Astrocyte of the spinal cord (primary cell): Measurements from ENCODE around the gene TBC1D22A.

Source experiments
- DNase-seq: peaks from one replicate; pipeline ENCODE4 v3.0.0; 2011; ENCODE audit warnings: low read depth, low spot score
- H3K4me3 ChIP-seq: 2 replicates; pipeline ENCODE4 v1.5.1; 2011; ENCODE audit warnings: low read depth, mild to moderate bottlenecking, low read length, moderate library complexity
- CTCF ChIP-seq: IDR thresholded peaks from 2 replicates; pipeline ENCODE4 v1.5.1; 2012; ENCODE audit warnings: low read depth, mild to moderate bottlenecking, low read length, inconsistent platforms
- in situ Hi-C: cut with HindIII; loops from 2 replicates; pipeline ENCODE4 v1.10.0; 2017; ENCODE audit warnings: low sequenced_read_pairs

Gene TBC1D22A

DNA sequence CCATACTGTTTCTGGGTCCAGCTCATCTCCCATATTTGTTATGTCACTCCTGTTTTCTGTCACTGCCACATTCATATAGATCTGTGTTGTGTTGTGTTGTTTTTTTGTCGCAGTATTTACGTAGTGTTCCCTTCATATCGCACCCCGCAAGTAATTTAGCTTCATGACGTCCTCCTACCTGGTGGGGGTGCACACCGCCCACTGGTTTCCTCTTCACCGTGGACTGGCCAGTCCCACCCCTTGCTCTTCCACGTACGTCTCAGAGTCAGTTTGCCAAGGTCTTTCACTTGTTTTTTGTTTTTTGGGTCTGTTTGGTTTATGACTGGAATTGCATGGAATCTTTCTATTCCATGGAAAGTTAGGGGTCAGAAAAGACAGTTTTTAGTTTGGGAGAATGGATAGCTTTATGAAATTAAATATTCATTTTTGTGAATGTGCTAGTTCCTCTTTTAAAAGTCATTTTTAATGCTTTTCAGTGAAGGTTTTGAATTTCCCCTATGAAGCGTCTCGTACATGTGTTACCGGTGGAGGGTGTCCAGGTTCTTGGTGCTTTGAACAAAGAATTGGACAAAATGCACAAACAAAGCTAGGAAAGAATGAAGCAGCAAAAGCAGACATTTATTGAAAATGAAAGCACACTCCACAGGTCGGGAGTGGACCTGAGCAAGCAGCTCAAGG, 134.3 kb downstream of the TBC1D22A start:
- in situ Hi-C loops = no loop called here
- no peak for DNase-seq
- no peak overlapping the region for H3K4me3 ChIP-seq
- no peak for TF ChIP-seq CTCF

- no peak overlapping the region for H3K4me3 ChIP-seq
- no peak for TF ChIP-seq CTCF
- no peak for DNase-seq
- in situ Hi-C loops = no loop called here
Observed at GRCh38 chr22:46897246-46897623, 134.8 kb downstream of the TBC1D22A start.

- in situ Hi-C loops = no loop called here
- no peak for TF ChIP-seq CTCF
- H3K4me3 ChIP-seq = no peak overlapping the region
- no peak for DNase-seq
Observed at GRCh38 chr22:46900549-46900948, 138.1 kb downstream of the TBC1D22A start.

- in situ Hi-C loops = no loop called here
- DNase-seq = no peak
- no peak overlapping the region for H3K4me3 ChIP-seq
- TF ChIP-seq CTCF = no peak
Observed at GRCh38 chr22:46902436-46902835, 140.0 kb downstream of the TBC1D22A start.

DNA sequence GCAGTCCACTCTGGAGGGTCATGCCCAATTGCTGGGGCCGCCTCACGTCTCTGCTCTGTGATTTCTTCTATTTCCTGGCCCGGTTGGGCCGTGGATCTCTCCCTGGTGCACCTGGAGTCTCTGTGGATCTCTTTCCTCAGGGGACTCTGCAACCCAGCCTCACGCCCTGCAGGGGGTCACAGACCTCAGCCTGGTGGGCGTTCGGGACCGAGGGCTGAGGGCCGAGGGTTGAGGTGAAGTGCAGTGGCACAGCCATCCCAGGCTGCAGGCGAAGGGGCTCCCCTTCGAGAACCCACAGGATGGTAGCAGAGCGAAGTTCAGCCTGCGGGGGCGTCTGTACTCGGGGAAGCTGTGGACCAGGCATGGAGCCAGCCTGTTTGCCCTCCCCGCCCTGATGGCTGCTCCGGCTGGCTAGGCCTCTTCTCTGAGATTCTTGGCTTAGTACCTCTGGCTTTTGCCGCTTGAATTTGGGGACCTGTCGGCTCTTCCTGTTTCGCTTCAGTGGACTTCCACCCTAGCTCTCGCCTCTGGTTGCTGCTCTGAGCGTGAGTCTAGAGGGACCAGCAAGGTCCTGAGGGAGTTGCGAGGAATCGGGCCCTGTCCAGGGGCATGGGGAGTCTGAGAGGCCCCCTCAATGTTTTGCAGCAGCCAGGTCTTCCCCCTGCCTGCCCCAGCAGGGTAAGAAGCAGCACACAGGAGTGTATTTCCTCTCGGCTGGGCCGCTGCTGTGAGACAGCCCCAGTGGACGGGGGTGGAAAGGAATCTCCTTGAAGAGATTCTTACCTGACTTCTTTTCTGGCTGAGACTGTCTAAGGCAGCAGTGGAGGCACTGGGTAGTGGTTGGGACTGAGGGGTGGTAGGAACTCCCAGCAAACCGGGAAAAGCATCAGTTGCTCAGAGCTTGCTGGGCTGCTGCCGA, 140.8 kb downstream of the TBC1D22A start:
- no peak for TF ChIP-seq CTCF
- no peak for DNase-seq
- in situ Hi-C loops = no loop called here
- no peak overlapping the region for H3K4me3 ChIP-seq

DNA sequence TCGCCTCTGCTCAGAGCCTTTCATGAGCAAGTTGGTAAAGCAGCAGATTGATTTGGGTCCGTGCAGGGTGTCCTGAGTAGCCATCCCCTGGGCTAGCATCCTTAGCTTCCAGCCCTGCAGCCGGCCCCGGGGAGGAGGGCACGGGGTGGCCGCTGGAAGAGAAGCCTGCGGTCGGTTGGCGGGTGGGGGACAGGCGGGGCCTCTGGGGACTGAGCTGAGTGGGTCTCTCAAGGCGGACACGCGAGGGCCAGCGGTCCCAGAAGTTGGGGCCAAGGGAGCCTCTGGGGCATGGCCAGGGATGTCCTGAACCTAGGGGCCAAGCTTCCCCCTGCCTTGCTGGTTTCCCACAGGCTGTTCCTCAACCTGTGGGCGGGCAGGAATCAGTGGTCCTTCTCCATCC, 143.0 kb downstream of the TBC1D22A start:
- H3K4me3 ChIP-seq = no peak overlapping the region
- in situ Hi-C loops = no loop called here
- no peak for TF ChIP-seq CTCF
- DNase-seq = no peak
